Epithelial cell of prostate (primary cell): ENCODE results near the gene TMEM106B.

Experiments
- DNase-seq: peaks from one replicate; pipeline ENCODE4 v3.0.0-alpha.2; 2011; ENCODE audit warnings: low read depth, low spot score
- H3K27ac ChIP-seq: fragments of 450-650 bp; 2 replicates; pipeline ENCODE4 v1.5.1; 2017; ENCODE audit warnings: mild to moderate bottlenecking

Gene TMEM106B

DNA sequence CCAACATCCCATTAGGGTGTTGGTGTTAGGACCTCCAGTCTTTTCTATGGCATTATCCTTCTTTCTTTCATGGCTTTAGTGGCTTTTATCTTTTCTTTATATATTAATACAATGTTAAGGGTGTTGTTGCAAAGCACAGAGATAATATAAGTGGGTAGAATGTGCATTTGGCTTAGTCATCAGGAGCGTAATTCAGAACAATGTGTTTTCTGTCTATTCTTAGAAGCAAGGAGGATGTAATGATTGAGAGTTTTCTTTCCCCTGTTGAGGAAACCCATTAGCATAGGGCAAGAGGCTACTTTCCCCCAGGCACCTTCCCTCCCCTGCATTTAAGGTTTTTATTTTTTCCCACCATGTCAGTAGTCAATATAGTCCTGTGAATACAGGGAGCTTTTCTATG is 79.7 kb downstream of the TMEM106B start:
- DNase-seq = no peak
- no peak overlapping the region for H3K27ac ChIP-seq

GRCh38 chr7:12291870-12292269 is 80.8 kb downstream of the TMEM106B start:
- DNase-seq = no peak
- no peak overlapping the region for H3K27ac ChIP-seq
